SK-N-MC (cell line): ENCODE results near the gene C13orf46.

ENCODE experiments used
- EZH2 ChIP-seq: fragments of 200-600 bp; sonication (generic); IDR thresholded peaks from one replicate; pipeline ENCODE4 v1.6.1; 2017; ENCODE audit warnings: antibody characterized with exemption
- POLR2AphosphoS5 ChIP-seq: IDR thresholded peaks from 2 replicates; pipeline ENCODE4 v1.6.1; 2012; ENCODE audit warnings: mild to moderate bottlenecking, low read depth, low read length, borderline replicate concordance

DNA sequence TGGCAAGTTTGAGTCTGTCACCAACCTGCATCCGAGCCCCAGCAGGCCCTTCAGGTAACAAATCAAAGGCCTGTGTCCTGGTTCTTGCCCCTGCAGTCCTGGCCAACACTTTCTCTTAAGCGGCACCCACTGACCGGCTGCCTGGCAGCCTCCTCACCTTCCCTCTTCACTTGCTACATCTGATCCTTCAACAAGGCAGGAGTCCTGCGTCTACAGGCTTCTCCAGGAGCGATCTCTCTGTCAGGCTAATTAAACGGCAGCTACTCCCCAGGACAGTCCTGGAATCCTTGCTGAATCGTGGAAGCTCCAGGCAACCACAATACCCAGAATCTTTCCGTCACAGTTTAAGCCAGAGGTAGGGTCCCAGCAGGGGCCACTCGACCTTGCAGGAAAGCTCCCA is 68.9 kb downstream of the C13orf46 start:
- TF ChIP-seq EZH2 (no peak), POLR2AphosphoS5 (no peak)
